ENCODE results near the gene PRDM16. TPM values are rescaled to one million over a fixed set of nuclear protein-coding genes. Genes with fewer than 3 reads are reported as not detected.

The PRDM16 gene
- total and polyA plus RNA-seq, 2 of the 4 experiments (the other 2 are of a cell fraction) = 0.02 TPM; not detected in 1

- no peaks in the 10 kb centered on the region for H3K4me1 ChIP-seq (ENCODE audit: control insufficient read depth, insufficient read depth, low read length)
- DNase-seq (no peak), ATAC-seq (ENCODE audit: low read depth) (no peak)
- H3K36me3 ChIP-seq (ENCODE audit: control insufficient read depth, insufficient read depth, low read length) = no peaks in the 10 kb centered on the region
- no peaks in the 10 kb centered on the region for H3K79me1 ChIP-seq (ENCODE audit: low read depth in 1 of 2, low read length in 2 of 2)
- H4K91ac ChIP-seq (ENCODE audit: insufficient read depth, low read depth, low read length) = no peak overlapping the region
- in situ Hi-C loops (cut with MboI; ENCODE audit: low sequenced_read_pairs) = loop anchor here (25.0 kb wide), 1 partner anchor 625 kb away; no protein-coding TSS in a partner anchor
- BruUV-seq (replicated peaks) = no TSS peak
- no peak overlapping the region for H3K27ac ChIP-seq (ENCODE audit: insufficient read depth, low read length)
- H3K9me1 ChIP-seq (ENCODE audit: insufficient read depth, low read length) = no peaks in the 10 kb centered on the region
- 20% methylated on average over 3 of the region's 50 CpGs; no CpG with 5 or more reads in 1 of the 2 experiments for WGBS, 2 experiments (ENCODE audit: extremely low coverage in 2 of 2, insufficient read length in 1 of 2)
- H3K23ac ChIP-seq (ENCODE audit: low read depth, low read length) = no peak overlapping the region
- dilution Hi-C loops (cut with HindIII; ENCODE audit: low sequenced_read_pairs, unreplicated experiment) = no loop called here
- no peaks in the 10 kb centered on the region for H3K9me3 ChIP-seq (ENCODE audit: control insufficient read depth, insufficient read depth, low read length)
- no peak overlapping the region for H2AK9ac ChIP-seq (replicated peaks; ENCODE audit: low read depth, low read length, poor library complexity)
- peaks cover 51% of the 10 kb centered on the region for H3K27me3 ChIP-seq (ENCODE audit: control insufficient read depth, insufficient read depth, low read length)
- H3K9ac ChIP-seq (ENCODE audit: low read depth, low read length) = no peak overlapping the region
- no peak overlapping the region for H2BK15ac ChIP-seq (ENCODE audit: low read depth, low read length)
- no peak overlapping the region for H3K4ac ChIP-seq (ENCODE audit: low read depth, low read length)
- H3K4me2 ChIP-seq (ENCODE audit: low read depth, low read length) = no peak overlapping the region
- H2BK5ac ChIP-seq (ENCODE audit: low read depth, low read length, poor library complexity, severe bottlenecking) = no peak overlapping the region
- no peak overlapping the region for H2BK20ac ChIP-seq (ENCODE audit: low read depth, low read length)
- no peak overlapping the region for H4K5ac ChIP-seq (ENCODE audit: low read depth, low read length)
- POLR2A ChIA-PET (ENCODE audit: unreplicated experiment) = no interaction called here
- H2AFZ ChIP-seq (replicated peaks; ENCODE audit: low read length, poor library complexity) = no peak overlapping the region
- intact Hi-C loops (cut with micrococcal nuclease) = loop anchor here (10.0 kb wide), 1 partner anchor 252 kb away; no protein-coding TSS in a partner anchor
- no peak overlapping the region for H3K4me3 ChIP-seq (ENCODE audit: insufficient read depth, low read depth, low read length)
- CTCF ChIA-PET = no interaction called here
- H3K56ac ChIP-seq (ENCODE audit: extremely low read depth, insufficient read depth, low read length) = no peak overlapping the region
- TF ChIP-seq, protein P1, sequence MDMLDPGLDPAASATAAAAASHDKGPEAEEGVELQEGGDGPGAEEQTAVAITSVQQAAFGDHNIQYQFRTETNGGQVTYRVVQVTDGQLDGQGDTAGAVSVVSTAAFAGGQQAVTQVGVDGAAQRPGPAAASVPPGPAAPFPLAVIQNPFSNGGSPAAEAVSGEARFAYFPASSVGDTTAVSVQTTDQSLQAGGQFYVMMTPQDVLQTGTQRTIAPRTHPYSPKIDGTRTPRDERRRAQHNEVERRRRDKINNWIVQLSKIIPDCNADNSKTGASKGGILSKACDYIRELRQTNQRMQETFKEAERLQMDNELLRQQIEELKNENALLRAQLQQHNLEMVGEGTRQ (IDR thresholded peaks at IDR 0.05; ENCODE audit: low read depth, low read length) = no peak
- TF ChIP-seq MAZ (IDR thresholded peaks at IDR 0.05; ENCODE audit: borderline replicate concordance, low read depth, low read length) (no peak), BHLHE40 (IDR thresholded peaks at IDR 0.05; ENCODE audit: low read depth, low read length) (no peak), POLR2A (IDR thresholded peaks at IDR 0.05; ENCODE audit: low read depth, low read length) (no peak), RAD21 (IDR thresholded peaks at IDR 0.05; ENCODE audit: low read length) (no peak)
- no peak overlapping the region for H2BK120ac ChIP-seq (ENCODE audit: low read depth, low read length)
- H2AK5ac ChIP-seq (ENCODE audit: low read depth, low read length) = no peak overlapping the region
- H3K14ac ChIP-seq (replicated peaks; ENCODE audit: low read depth, low read length) = no peak overlapping the region
- H3K18ac ChIP-seq (ENCODE audit: low read depth, low read length) = no peak overlapping the region
- H4K8ac ChIP-seq (ENCODE audit: low read depth in 2 of 2, low read length in 2 of 2) = no peak overlapping the region
- no peaks in the 10 kb centered on the region for H4K20me1 ChIP-seq (ENCODE audit: insufficient read depth, low read length)
These were observed 6.2 kb upstream of the PRDM16 start for GRCh38 chr1:3062616-3063378.
